Endothelial cell of umbilical vein (primary cell): Measurements from ENCODE around the gene GRIA3. TPM values are rescaled to one million over a fixed set of nuclear protein-coding genes. Genes with fewer than 3 reads are reported as not detected.

Experiments used
- BruUV-seq: library from RNA; stranded (reverse); fragments of 400-500 nt; replicated peaks from 2 replicates; lab custom pipeline; 2021; lab: Mats Ljungman, UMichigan
- CTCF ChIA-PET: fragments of 300-600, 350-600 bp; sonication (Branson Sonifier 250); formaldehyde crosslinking; loops from one replicate; lab custom pipeline; 2021; ENCODE audit warnings: antibody characterized with exemption, inconsistent platforms; lab: Charles Lee
- POLR2A ChIA-PET: fragments of 300-600, 350-600 bp; sonication (Branson Sonifier 250); formaldehyde crosslinking; loops from one replicate; lab custom pipeline; 2021; ENCODE audit warnings: antibody characterized with exemption, inconsistent platforms; lab: Charles Lee
- DNase-seq: peaks from one replicate; pipeline ENCODE4 v3.0.0-alpha.2; 2011; ENCODE audit warnings: low read depth, low spot score
- FAIRE-seq: peaks from 2 replicates; lab custom pipeline; 2011; peaks lifted over from hg19 to GRCh38; lab: Jason Lieb, UNC
- H2AFZ ChIP-seq: 2 replicates; pipeline ENCODE4 v1.6.0; 2012; ENCODE audit warnings: low read depth, low read length, control low read depth, inconsistent platforms
- H3K27ac ChIP-seq: 2 replicates; pipeline ENCODE4 v1.5.1; 2011; ENCODE audit warnings: low read depth, mild to moderate bottlenecking, control low read depth, low read length, moderate library complexity; ENCODE audit not compliant: insufficient read depth
- H3K27me3 ChIP-seq, 2 experiments: 2 replicates each; pipeline versions ENCODE4 v1.6.0 to v1.6.1; 2011; ENCODE audit warnings: low read length in 2 of 2, mixed read lengths in 1 of 2; ENCODE audit not compliant: control insufficient read depth in 2 of 2, insufficient read depth in 2 of 2
- H3K36me3 ChIP-seq, 2 experiments: 2 replicates in 1 of 2; 3 replicates in 1 of 2; pipeline ENCODE4 v1.5.1; 2011; ENCODE audit warnings: low read length in 2 of 2, mild to moderate bottlenecking in 1 of 2, moderate library complexity in 1 of 2; ENCODE audit not compliant: control insufficient read depth in 2 of 2, insufficient read depth in 2 of 2; ENCODE audit errors: extremely low read depth in 1 of 2
- H3K4me1 ChIP-seq: 3 replicates; pipeline ENCODE4 v1.5.1; 2011; ENCODE audit warnings: mild to moderate bottlenecking, low read length; ENCODE audit not compliant: control insufficient read depth, insufficient read depth; ENCODE audit errors: extremely low read depth
- H3K4me2 ChIP-seq: 2 replicates; pipeline ENCODE4 v1.6.1; 2011; ENCODE audit warnings: low read length, control low read depth, mixed read lengths; ENCODE audit not compliant: insufficient read depth
- H3K4me3 ChIP-seq, 3 experiments: fragments of 200-600 bp in 1 of 3; sonication (generic), shearing (Covaris generic) in 1 of 3; replicated peaks in 1 of 3; 2 replicates each; pipeline ENCODE4 v1.5.1; 2011 to 2016; ENCODE audit warnings: control low read depth in 3 of 3, low read length in 3 of 3, mild to moderate bottlenecking in 2 of 3, inconsistent platforms in 1 of 3, low read depth in 1 of 3, moderate library complexity in 1 of 3; ENCODE audit not compliant: insufficient read depth in 1 of 3
- H3K79me2 ChIP-seq: 2 replicates; pipeline ENCODE4 v1.6.0; 2012; ENCODE audit warnings: low read length, inconsistent platforms; ENCODE audit not compliant: control insufficient read depth, insufficient read depth
- H3K9ac ChIP-seq: replicated peaks from 2 replicates; pipeline ENCODE3; 2011; ENCODE audit warnings: low read length, control low read depth; ENCODE audit not compliant: insufficient read depth; ENCODE audit errors: extremely low read depth
- H3K9me1 ChIP-seq: replicated peaks from 3 replicates; pipeline ENCODE4 v1.6.0; 2011; ENCODE audit warnings: mild to moderate bottlenecking, low read length; ENCODE audit not compliant: control insufficient read depth, insufficient read depth; ENCODE audit errors: extremely low read depth
- H3K9me3 ChIP-seq: replicated peaks from 2 replicates; pipeline ENCODE4 v1.5.1; 2012; ENCODE audit warnings: low read length, inconsistent platforms; ENCODE audit not compliant: control insufficient read depth, insufficient read depth
- H4K20me1 ChIP-seq: replicated peaks from 2 replicates; pipeline ENCODE3; 2011; ENCODE audit warnings: mild to moderate bottlenecking, low read length; ENCODE audit not compliant: control insufficient read depth, insufficient read depth; ENCODE audit errors: extremely low read depth
- EZH2 ChIP-seq: IDR thresholded peaks from 2 replicates; pipeline ENCODE4 v1.6.1; 2012; ENCODE audit warnings: borderline replicate concordance, low read depth, mild to moderate bottlenecking, moderate library complexity, low read length, inconsistent platforms; ENCODE audit not compliant: severe bottlenecking
- FOS ChIP-seq: IDR thresholded peaks from 2 replicates; pipeline ENCODE4 v1.6.1; 2011; ENCODE audit warnings: mild to moderate bottlenecking, low read length, moderate library complexity, borderline replicate concordance; ENCODE audit not compliant: insufficient read depth
- GATA2 ChIP-seq: IDR thresholded peaks from 2 replicates; pipeline ENCODE4 v1.7.0; 2011; ENCODE audit warnings: low read depth, mild to moderate bottlenecking, moderate library complexity, mixed read lengths, low read length; ENCODE audit not compliant: insufficient read length, insufficient read depth
- JUN ChIP-seq: IDR thresholded peaks from 2 replicates; pipeline ENCODE4 v1.6.1; 2011; ENCODE audit warnings: borderline replicate concordance, low read depth; ENCODE audit not compliant: insufficient read length, insufficient read depth
- MAX ChIP-seq: IDR thresholded peaks from 2 replicates; pipeline ENCODE4 v1.6.1; 2011; ENCODE audit not compliant: insufficient read depth, insufficient read length
- MYC ChIP-seq: IDR thresholded peaks from one replicate; pipeline ENCODE4 v1.6.1; 2011; ENCODE audit warnings: mild to moderate bottlenecking, low read depth, low read length
- POLR2A ChIP-seq: IDR thresholded peaks from 2 replicates; pipeline ENCODE4 v1.6.1; 2012; ENCODE audit warnings: low read depth, mild to moderate bottlenecking, control low read depth, low read length
- POLR2AphosphoS5 ChIP-seq: IDR thresholded peaks from 2 replicates; pipeline ENCODE4 v1.6.1; 2012; ENCODE audit warnings: low read depth, mild to moderate bottlenecking, control low read depth, low read length, moderate library complexity; ENCODE audit not compliant: insufficient read depth
- dilution Hi-C: fragments of 300-500 bp; cut with MboI; formaldehyde crosslinking; loops from one replicate; pipeline ENCODE4 v1.15.0; 2019; ENCODE audit warnings: low sequenced_read_pairs; ENCODE audit not compliant: extremely low pct_ligation_motif_present
- intact Hi-C: fragments of 100-400 bp; cut with micrococcal nuclease; formaldehyde crosslinking; loops from one replicate; pipeline ENCODE4 v1.10.0; 2022
- polyA plus RNA-seq, 4 experiments: library from polyadenylated mRNA; depleted of rRNA in 3 of 4; stranded (reverse) in 3 of 4; unstranded in 1 of 4; fragments of >200 nt; gene quantifications; 2 replicates each; pipeline versions ENCODE4 v1.2.1 to v1.2.3, GENCODE V29; 2011 to 2012; ENCODE audit warnings: missing spikeins in 1 of 4
- total RNA-seq: library from RNA; stranded (reverse); gene quantifications from 2 replicates; pipeline ENCODE4 v1.2.3, GENCODE V29; 2021
- TF ChIP-seq, protein P1 (sequence below), 2 donors: IDR thresholded peaks; 1 replicate in 1 of 2; 2 replicates in 1 of 2; pipeline ENCODE4 v1.5.1; 2011; ENCODE audit warnings: low read length in 2 of 2, mild to moderate bottlenecking in 2 of 2, moderate library complexity in 2 of 2, control low read depth in 1 of 2, inconsistent platforms in 1 of 2, low read depth in 1 of 2; ENCODE audit not compliant: insufficient read depth in 1 of 2; ENCODE audit errors: extremely low read depth in 1 of 2

Gene GRIA3
- total and polyA plus RNA-seq, 2 donors (not counting 3 experiments of a cell fraction or from before 2014, with no cell fraction given), result not detected

DNA sequence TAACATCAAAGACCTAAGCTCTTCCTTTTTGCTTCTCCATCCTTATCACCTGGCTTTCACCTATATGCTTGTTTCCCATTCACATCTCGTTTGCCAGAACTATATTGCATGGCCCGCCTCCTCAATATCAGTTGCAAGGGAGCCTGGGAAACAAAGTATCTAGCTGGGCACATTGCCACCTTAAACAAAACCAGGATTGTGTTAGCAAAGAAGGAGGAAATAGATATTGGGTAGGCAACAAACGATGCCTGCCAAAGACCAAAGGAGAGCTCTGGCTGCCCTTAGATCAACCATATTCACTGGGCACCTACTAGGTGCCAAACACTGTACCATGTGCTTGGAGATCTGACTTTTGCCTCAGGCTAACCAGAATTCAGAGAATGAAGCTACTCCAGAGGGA lies 107.5 kb downstream of the GRIA3 start:
- ChIA-PET CTCF (no interaction called here), POLR2A (no interaction called here)
- Histone ChIP-seq H2AFZ (no peak overlapping the region), H3K79me2 (no peaks in the 10 kb centered on the region), H3K27me3 (no peaks in the 10 kb centered on the region), H3K9me3 (no peaks in the 10 kb centered on the region), H3K27ac (no peak overlapping the region), H4K20me1 (no peaks in the 10 kb centered on the region), H3K4me3 (no peak overlapping the region), H3K4me1 (no peaks in the 10 kb centered on the region), H3K36me3 (no peaks in the 10 kb centered on the region), H3K9ac (no peak overlapping the region), H3K9me1 (no peaks in the 10 kb centered on the region), H3K4me2 (no peak overlapping the region)
- intact Hi-C loops, result no loop called here
- FAIRE-seq (no peak), DNase-seq (no peak)
- TF ChIP-seq JUN, result no peak
- TF ChIP-seq FOS, result no peak
- TF ChIP-seq POLR2A, result no peak
- no peak for TF ChIP-seq EZH2
- no peak for TF ChIP-seq GATA2
- no peak for TF ChIP-seq MAX
- TF ChIP-seq POLR2AphosphoS5, result no peak
- TF ChIP-seq, protein P1, sequence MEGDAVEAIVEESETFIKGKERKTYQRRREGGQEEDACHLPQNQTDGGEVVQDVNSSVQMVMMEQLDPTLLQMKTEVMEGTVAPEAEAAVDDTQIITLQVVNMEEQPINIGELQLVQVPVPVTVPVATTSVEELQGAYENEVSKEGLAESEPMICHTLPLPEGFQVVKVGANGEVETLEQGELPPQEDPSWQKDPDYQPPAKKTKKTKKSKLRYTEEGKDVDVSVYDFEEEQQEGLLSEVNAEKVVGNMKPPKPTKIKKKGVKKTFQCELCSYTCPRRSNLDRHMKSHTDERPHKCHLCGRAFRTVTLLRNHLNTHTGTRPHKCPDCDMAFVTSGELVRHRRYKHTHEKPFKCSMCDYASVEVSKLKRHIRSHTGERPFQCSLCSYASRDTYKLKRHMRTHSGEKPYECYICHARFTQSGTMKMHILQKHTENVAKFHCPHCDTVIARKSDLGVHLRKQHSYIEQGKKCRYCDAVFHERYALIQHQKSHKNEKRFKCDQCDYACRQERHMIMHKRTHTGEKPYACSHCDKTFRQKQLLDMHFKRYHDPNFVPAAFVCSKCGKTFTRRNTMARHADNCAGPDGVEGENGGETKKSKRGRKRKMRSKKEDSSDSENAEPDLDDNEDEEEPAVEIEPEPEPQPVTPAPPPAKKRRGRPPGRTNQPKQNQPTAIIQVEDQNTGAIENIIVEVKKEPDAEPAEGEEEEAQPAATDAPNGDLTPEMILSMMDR (IDR thresholded peaks at IDR 0.05; ENCODE audit: extremely low read depth in 1 of 2, insufficient read depth in 1 of 2, low read depth in 1 of 2, low read length in 2 of 2), result no peak
- TF ChIP-seq MYC, result no peak
- dilution Hi-C loops, result no loop called here
- no TSS peak for BruUV-seq
